LNCaP clone FGC (cell line): ENCODE data around the gene TPX2.
"Not testable (repeated sequence)": the region's sequence is repeated elsewhere in the genome, so short reads cannot be mapped to it uniquely, and the experiment has no call there.

Experiments
- DNase-seq: peaks from one replicate; pipeline ENCODE4 v3.0.0-alpha.2; 2011; ENCODE audit warnings: low read depth
- H3K4me3 ChIP-seq: 2 replicates; pipeline ENCODE4 v1.5.1; 2011; ENCODE audit warnings: mild to moderate bottlenecking, low read depth, low read length, control low read depth
- TF ChIP-seq, protein P1 (sequence below): IDR thresholded peaks from 2 replicates; pipeline ENCODE4 v1.5.1; 2012; ENCODE audit warnings: mild to moderate bottlenecking; ENCODE audit not compliant: control insufficient read depth, insufficient read depth; ENCODE audit errors: extremely low read depth

TPX2 gene

DNA sequence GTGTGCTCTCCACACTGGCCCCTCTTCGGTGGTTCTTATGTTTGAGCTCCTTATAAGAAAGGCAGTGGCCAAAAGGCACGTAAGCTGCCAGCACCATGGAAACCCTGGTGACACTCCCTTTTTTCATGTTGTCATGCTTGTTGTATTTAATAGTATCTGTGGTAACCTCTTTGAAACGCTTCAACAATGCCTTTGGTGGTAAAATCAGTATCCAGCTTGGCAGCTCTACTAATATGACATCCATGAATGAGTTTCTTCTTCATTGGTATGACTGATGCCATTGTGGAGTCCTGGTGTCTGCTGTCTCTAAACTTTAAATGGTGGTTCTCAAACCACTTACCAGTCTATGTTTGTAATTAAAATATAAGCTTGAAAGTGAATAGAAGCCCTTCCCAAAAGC lies 69.4 kb downstream of the TPX2 start:
- TF ChIP-seq, protein P1, sequence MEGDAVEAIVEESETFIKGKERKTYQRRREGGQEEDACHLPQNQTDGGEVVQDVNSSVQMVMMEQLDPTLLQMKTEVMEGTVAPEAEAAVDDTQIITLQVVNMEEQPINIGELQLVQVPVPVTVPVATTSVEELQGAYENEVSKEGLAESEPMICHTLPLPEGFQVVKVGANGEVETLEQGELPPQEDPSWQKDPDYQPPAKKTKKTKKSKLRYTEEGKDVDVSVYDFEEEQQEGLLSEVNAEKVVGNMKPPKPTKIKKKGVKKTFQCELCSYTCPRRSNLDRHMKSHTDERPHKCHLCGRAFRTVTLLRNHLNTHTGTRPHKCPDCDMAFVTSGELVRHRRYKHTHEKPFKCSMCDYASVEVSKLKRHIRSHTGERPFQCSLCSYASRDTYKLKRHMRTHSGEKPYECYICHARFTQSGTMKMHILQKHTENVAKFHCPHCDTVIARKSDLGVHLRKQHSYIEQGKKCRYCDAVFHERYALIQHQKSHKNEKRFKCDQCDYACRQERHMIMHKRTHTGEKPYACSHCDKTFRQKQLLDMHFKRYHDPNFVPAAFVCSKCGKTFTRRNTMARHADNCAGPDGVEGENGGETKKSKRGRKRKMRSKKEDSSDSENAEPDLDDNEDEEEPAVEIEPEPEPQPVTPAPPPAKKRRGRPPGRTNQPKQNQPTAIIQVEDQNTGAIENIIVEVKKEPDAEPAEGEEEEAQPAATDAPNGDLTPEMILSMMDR, result no peak
- H3K4me3 ChIP-seq, result no peak overlapping the region
- DNase-seq, result no peak

DNA sequence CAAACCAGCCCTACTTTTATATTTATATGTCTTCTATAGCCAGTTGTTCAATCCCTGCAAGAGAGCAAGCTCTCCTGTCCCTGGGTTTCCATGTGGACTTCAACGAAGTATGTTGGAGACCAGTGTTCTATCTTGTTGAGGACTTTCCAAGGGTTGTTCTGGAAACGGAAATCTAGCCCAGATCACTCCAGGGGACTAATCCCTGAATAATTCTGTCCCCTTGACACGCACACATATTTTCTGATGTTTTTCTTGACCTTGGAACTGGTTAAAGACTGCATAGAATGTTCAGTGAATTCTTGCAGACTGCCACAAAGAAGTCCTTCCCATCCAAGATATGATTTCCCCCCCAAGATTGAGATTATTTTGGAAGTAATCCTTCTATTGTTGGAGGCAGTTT lies 70.6 kb downstream of the TPX2 start:
- DNase-seq, result no peak
- TF ChIP-seq, protein P1, result no peak
- H3K4me3 ChIP-seq, result no peak overlapping the region

DNA sequence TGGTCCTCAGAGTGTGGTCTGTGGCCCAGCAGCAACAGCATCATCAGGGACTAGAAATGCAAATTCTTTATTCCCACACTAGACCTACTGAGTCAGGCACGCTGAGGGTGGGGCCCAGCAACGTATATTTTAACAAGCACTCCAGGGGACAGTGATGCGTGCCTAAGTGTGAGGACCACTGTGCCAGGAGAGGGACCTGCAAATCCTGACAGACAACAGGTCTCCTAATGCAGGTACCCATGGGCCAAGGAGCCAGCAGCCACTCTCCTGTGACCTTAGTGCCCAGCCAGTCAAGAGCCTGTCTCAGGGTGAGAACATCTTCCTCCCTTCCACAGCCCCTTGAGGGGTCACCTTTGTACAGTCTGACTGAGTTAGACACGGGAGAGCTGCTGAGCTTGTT lies 72.1 kb downstream of the TPX2 start:
- DNase-seq, result no peak
- no peak overlapping the region for H3K4me3 ChIP-seq
- TF ChIP-seq, protein P1, result no peak

DNA sequence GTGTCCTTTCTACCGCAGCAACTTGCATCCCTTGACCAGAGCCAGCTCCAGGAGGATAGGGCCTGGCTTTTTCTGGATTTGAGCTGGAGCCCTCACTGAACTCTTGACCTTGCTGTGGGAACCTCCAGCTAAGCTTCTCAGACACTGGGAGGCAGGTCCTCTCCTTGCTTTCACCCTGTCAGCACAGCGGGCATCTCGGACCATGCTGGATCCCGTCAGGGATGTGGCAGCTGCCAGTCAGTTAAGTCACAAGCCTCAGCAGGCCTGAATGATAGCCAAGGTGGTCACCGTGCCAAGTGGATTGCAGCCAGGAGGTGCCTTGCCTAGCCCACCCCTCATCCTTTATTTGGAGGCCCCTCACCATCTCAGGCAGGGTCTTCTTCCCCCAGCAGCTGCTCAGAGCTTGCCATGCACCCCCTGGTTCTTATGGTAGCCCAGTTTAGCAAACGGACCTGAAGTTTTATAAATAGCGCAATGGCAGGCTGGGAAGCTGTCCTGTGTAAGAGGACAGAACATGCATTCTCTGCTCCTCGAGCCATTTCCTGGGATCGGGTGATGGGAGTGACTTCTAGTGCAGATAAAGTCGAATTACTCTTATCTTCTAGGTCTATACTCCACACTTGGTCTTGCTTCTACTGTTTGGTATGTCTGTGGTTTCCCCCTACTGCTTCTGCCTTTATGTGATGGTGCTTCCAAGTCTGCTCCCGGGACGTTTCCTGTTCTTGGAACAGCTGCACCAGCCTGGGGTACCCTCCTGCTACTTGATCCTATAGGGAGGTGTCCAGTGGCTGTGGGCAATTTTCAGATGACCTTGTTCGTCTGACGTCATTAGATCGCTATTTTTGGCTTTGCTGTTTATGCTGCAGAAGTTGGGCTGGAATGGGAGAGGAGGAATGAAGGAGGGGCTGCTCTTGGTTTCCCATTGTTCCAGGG lies 73.0 kb downstream of the TPX2 start:
- TF ChIP-seq, protein P1, result no peak
- no peak for DNase-seq
- H3K4me3 ChIP-seq, result no peak overlapping the region

DNA sequence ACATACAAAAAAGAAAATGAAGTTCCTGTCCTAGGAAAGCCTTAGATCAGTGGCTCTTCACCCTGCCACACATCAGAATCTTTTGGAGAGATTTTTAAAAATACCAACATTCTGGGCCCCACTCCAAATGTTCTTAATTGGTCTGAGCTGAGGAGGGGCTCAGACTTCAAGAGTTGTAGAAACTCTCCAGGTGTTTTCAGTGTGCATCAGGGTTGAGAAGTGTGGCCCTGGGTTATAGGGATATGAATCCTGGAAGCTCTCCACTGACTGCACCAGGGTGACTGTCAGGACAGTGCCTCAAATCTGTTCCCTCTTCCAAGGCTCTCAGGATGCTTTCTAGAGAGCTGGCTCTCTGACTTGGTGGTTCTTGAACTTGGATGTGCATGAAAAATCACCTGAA lies 74.5 kb downstream of the TPX2 start:
- TF ChIP-seq, protein P1, result no peak

DNA sequence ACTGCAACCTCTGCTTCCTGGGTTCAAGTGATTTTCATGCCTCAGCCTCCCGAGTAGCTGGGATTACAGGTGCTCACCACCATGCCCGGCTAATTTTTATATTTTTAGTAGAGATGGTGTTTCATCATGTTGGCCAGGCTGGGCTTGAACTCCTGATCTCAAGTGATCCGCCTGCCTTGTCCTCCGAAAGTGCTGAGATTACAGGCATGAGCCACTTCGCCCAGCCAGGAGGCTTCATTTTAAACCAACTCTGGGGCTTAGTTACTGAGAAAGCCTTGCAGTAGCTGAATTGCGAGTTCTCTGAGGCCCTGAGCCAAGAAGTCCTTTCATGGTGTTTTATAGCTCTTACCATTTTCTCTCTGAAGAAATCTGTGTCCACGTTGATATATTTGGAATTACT lies 75.1 kb downstream of the TPX2 start:
- DNase-seq, H3K4me3 ChIP-seq: not testable (repeated sequence)

More for the DNA sequence above, 74.5 kb downstream of the TPX2 start:
- no peak for DNase-seq
- no peak overlapping the region for H3K4me3 ChIP-seq

DNA sequence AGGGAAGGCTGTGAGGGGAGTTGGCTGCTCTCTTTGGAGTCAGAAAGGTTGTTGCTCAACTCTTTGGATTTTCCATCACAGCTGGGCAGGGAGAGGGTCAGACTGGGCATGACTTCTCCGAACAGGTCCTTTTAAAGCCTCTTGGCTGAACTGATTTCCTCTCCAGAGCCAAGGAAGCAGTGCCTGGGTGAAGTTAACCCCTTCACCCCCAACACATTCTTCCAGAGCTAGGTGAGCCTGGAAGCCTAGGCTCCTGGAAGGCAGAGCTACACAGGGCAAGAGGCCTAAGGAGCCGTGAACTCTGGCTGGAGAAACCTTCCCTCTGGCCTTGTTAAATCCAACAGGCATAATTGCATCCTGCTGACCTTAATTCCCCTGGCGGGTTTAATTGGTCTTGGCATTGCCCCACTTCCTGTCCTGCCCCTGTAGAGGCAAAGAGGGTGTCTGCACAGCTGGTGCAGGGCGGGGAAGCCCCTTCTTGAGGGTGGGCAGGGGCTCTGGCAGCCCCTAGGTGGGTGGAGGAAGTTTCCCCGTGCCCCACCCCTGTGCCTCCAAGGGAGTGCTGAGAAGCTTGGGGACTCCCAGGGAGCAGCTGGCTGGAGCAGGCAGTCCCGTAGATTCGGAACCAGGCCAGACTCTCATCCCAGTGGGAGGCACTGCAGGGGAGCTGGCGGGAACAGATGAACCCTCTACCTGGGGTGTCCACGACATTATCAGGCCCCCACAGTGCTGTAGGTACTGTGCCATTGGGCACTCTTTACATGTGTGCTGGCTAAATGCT lies 76.5 kb downstream of the TPX2 start:
- DNase-seq, result peak; percentile 17
- TF ChIP-seq, protein P1, result no peak
- H3K4me3 ChIP-seq, result no peak overlapping the region
